EH (cell line): ENCODE measurements around the gene PML.
"Not testable (repeated sequence)": the region's sequence is repeated elsewhere in the genome, so short reads cannot be mapped to it uniquely, and the experiment has no call there.

Source experiments
- DNase-seq: peaks from one replicate; pipeline ENCODE4 v3.0.0-alpha.2; 2015; ENCODE audit warnings: low read depth

PML gene

DNA sequence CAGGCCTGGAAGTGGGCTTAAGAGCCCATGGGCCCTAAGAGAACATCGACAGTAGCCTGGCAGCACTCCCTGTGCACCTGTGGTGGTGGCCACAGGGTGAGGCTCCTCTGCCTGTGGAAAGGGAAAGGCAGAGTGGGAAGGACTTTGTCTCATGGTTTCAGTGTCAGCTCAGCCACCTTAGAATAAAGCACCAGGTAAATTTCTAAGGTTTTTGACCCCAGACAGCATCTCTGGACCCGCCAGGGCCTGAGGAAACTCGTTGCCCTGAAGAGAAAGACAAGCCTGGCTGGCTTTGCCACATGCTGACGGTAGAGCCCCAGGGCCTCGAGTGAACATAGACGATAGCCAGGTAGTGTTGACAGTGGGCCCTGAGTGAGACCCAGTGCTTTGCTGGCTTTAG lies 65.7 kb downstream of the PML start:
- no peak for DNase-seq

DNA sequence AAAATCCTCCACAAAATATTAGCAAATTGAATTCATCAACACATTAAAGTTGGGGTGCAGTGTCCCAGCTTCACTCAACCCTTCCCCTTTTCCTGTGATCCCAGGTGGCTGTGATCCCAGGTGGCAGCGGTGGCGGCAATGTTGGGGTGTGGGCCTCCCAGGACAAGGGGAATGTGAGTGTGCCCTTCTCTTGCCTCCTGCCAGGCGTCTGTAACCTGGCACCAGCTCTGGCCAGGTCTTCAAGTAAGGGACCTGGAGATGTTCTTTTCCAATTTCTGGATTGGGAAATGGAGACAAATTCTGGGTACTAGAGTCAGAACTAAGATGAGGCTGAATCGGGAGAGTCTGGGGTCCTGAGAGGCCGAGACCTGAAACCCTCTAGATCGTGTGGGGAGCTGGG lies 67.7 kb downstream of the PML start:
- no peak for DNase-seq

DNA sequence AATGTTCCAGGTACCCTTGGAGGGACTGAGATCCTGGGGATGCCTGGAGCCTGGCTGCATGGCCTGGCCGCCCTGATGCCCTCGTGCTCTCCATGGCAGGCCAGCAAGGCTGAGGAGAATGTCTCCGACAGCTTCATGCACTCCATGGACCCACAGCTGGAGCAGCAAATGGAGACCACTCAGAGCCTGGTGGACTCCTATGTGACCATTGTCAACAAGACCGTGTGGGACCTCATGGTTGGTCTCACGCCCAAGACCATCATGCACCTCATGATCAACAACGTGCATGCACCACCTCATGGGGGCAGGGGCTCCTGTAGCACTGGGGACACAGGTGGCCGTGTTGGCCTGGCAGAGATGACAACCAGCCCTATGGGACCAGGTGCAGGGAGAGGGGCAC lies 68.2 kb downstream of the PML start:
- DNase-seq = no peak

DNA sequence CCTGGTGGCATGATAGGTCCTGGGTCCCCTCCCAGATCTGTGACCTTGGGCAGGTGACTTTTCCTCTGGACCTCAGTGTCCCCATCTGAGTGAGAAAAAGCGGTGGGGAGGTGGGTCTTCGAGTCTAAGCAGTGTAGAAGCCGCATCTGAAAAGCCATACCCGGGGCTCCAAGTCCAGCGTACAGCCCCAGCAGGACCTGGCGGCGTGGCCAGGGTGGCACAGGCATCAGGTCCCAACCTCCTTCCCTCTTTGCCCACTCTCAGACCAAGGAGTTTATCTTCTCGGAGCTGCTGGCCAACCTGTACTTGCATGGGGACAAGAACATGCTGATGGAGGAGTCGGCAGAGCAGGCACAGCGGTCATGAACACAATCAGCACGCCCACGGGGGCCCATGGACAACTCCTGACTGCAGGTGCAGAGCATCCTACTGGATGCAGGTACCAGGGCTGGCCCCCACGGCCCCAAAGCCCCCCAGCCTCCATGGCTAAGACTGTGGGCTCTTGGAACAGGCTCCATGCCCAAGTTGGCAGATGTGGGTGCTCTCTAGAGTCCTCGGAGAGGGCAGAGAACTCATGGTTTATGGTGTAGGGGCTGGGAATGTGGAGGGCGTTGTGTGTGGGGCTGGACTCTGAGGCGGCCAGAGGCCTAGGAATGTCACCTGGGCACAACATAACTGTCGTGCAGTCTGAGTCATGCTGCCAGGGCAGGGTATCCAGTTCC lies 69.1 kb downstream of the PML start:
- not testable (repeated sequence) for DNase-seq

DNA sequence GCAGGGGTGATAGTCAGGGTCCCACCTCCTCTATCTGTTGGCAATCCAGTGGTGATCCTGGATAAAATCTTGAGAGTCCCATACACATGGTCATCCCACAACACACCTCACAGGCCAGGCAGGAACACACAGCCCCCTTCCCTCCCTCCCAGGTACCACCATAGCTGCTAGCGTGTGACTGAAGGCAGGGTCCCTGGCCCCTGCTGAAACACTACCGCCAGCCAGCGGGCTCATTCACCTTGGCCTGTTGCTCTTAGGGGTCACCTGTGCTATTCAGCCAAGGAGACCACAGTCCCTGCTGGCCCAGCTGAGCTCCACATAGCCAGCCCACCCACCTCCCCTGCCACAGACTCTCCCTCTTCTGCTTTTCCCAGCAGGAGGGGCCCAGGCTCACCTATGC lies 69.7 kb downstream of the PML start:
- not testable (repeated sequence) for DNase-seq

DNA sequence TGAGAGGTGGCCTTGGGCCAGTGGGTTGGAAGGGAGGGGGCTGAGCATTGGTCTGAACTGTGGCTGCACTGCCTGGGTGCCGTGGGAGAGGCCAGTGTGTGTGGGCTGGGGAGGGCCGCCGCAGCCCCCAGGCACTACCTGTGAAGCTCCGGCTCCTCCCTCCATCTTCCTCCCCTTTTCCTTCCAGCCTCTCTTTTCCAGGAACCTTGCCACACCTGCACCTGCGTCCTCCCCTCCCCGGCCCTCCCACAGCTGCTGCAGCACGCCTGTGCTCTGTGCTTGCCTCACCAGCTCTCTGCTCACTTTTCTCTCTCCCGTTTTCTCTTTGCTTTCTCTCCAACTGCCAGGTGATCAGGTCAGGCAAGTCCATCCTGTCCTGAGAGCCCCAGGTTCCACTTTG lies 70.3 kb downstream of the PML start:
- not testable (repeated sequence) for DNase-seq

DNA sequence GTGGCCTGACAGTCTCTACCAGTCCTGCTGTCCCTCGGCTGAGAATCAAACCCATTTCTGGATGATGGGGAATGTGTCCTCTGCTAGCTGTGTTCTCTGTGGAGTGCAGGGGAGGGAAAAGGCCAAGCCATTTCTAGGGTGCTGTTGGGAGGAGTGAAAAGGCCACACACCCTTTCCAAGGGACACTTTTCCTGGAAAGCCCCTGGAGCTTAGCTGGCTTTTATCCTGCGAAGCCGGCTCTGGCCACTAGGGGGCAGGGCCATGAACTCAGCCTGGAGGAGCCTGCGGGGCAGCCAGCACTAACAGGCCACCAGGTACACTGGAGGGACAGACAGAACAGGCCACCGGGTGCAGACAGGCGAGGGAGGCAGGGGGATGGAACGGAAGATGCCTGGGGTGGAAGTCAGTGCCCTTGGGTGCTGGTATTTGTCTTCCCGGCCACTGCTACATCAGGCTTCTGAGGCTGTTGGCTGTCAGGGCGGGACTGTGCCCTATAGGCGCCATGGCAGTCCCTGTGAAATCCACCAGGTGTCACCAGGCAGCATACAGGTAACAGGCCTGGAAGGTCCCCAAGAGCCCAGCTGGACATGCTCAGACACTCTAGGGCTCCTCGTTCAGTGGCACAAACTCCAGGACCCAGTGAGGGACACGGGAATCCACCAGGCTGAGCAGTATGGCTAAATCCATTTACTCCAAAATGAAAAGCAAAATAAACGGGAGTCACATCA lies 71.3 kb downstream of the PML start:
- not testable (repeated sequence) for DNase-seq

DNA sequence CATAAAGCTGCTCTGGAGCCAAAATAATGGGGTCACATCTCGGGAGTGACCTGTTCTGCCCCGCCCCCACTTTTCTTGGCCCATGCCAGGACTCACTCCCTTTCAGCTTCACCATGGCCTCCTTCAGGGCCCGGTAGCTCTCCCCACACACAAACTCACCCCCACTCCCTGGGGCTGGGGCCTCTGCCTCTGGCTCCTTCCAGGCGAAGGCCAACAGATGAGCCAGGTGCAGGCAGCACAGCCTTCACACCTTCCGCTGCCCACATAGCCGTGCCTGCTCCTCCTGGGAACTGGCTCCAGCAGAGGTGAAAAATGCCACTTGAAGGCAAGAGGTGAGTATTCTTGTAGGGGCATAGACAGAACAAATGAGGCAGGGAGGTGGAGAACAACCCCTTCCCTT lies 77.1 kb downstream of the PML start:
- DNase-seq = not testable (repeated sequence)

DNA sequence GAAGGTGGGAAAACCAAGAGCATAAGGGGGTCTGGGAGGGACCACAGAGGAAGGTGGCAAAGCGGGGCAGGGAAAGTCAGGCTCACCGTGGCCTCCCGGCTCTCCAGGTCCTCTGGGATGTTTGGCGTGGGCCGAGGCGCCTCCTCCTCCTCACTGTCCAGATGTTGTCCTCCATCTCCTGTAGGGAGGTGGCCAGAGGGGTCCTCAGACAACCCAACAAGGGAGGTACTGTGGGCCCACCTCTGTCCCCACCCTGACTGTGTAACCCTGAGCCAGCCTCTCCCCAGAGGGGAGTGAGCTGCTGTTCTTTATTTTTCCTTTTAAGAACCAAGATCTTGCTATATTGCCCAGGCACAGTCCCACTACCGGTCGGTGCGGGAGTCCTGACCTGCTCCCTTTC lies 77.6 kb downstream of the PML start:
- DNase-seq = not testable (repeated sequence)

DNA sequence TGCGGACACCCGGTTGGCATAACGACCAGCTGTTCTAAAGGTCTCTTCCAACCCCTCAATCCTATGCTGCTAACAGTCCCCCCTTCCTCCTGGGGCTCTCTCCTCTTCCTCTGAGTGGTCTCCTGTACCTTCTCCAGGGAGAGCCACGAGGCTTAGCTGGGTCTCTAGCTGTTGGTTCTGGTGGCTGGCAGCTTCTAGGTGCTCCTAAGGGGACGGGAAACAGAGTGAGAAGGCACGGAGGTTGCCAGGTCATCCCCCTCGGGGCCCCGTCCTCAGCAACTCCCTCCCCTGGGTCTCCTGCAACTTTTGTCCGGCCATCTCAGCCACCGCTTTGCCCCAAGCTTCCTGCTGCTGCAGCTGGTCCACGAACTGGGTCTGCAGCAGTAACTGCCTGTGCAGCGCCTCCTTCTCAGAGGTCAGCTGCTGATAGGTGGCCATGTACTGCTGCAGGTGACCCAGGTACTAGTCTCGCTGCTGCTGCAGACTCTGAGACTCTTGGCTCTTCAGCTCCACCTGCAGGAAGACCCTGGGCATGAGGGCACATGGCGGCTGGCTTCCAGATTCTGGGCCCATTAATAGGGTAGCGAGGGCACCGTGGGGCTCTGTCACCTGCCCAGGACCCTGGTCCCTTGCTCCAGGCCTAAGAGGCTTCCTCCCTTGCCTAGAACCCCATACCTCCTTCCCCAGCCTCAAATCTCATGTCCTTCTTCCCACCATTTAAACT lies 78.3 kb downstream of the PML start:
- not testable (repeated sequence) for DNase-seq

DNA sequence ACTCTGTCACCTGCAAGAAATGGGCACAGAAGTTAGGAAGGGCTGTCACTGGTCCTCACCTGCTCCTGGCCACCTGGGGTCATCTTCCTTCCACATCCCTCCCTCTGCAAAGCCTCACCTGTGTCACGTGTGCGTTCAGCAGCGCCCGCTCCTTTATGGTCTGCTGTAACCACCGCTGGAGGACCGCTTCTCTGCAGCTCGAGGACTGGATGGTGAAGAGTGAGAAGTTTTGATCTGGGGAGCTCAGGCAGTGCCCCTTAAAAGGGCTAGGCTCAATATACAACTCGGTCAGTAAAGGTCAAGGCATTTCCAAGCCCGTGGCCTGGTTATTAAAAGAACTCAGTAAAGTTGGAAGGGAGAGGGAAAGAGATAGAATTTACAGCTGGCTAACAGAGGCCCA lies 81.3 kb downstream of the PML start:
- DNase-seq = not testable (repeated sequence)

DNA sequence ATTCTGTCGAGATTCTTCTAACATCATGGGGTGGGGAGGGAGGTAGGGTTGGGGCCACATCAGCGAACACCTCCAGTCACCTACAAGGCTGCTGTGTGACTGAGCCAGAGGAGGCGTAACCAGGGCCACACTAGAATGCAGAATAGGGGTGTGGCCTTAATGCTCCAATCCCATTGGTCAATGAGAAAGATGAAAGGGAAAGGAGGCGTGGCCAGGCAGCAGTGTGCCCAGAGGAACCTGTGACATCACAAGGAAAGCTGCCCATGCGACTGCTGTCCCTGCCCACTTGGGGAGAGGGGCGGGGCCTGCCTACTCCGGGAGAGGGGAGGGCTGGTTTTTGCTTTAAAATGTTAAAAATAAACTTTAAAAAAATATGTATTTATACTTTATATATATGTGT lies 87.9 kb downstream of the PML start, which contains the start of gene GOLGA6A:
GOLGA6A (minus strand) TSS at position 101 of the 400 bp plus-strand sequence; CDS start at position 60, 41 bp downstream.
- not testable (repeated sequence) for DNase-seq

DNA sequence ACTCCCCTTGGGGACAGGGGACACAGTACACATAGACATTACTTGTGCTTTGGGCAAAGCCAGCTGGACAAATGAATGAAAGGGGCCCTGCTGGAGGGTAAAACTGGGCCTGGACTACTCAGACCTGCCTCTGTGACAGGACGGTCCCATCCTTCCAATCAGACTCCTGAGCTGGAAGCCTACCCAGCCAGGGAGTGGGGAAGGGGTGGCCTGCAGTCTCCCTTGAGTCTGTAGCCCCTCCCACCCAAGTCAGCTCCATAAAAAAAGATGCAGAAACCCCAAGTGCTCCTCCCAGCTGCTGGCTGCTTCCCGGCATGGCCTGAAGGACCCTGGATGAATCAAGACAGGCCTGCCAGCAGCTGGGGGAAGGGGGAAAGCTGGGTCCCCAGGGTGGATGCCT lies 100.1 kb downstream of the PML start:
- DNase-seq = not testable (repeated sequence)

DNA sequence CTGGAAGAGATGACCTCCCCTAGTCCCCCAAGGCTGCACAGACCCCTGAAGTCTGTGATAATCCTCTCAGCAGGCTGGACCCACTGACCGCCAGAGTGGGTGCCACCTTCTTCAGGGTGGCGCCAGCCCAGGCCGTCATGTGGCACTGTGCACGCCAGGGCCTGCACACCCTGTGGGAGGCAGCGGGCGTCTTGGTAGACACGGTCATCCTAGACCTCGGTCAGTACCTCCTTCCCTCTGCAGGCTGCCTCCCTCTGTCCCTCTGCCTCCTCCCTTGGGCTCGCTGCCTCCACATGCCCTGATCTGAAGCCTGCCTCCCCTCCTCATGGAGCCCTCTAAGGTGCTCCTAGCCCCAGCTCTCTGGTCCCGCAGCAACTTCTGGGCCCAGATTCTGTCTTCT lies 101.1 kb downstream of the PML start:
- DNase-seq = not testable (repeated sequence)

DNA sequence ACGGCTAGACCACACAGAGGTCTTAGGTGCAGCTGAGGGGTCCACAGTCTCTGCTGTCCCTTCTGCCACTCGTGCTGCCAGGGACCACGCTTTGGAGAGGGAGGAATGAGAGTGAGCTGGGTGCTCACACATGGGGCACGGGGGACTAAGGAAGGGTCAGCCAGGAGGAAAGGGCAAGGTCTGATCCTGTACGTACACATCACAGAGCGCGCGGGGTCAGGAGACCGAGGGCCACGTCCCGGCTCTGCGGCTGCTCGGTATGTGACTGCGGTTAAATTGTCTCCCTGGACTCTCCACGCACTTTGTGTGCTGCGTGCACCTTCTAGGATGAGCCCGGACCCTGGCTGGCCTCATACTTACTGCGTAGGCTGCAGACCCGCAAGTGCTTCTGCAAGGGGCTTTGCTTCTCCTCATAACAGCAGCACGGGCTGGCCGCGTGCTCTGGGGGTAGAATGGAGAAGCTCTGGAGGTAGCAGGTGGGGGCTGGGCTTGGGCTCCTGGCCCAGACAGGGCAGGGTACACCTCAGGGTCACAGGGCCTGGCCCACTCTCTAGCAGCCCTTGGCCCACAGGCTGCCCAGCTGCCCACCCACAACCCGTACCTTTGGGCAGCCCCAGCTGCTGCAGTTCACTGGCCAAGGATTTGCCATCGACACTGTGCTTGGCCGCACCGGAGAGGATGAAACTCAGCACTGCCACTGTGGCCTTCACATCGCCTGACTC lies 102.4 kb downstream of the PML start:
- not testable (repeated sequence) for DNase-seq
